Measurements from ENCODE around the gene KLF7.
A peak's percentile ranks its signal among the peaks of the same experiment; 100 is the strongest.

The KLF7 gene

DNA sequence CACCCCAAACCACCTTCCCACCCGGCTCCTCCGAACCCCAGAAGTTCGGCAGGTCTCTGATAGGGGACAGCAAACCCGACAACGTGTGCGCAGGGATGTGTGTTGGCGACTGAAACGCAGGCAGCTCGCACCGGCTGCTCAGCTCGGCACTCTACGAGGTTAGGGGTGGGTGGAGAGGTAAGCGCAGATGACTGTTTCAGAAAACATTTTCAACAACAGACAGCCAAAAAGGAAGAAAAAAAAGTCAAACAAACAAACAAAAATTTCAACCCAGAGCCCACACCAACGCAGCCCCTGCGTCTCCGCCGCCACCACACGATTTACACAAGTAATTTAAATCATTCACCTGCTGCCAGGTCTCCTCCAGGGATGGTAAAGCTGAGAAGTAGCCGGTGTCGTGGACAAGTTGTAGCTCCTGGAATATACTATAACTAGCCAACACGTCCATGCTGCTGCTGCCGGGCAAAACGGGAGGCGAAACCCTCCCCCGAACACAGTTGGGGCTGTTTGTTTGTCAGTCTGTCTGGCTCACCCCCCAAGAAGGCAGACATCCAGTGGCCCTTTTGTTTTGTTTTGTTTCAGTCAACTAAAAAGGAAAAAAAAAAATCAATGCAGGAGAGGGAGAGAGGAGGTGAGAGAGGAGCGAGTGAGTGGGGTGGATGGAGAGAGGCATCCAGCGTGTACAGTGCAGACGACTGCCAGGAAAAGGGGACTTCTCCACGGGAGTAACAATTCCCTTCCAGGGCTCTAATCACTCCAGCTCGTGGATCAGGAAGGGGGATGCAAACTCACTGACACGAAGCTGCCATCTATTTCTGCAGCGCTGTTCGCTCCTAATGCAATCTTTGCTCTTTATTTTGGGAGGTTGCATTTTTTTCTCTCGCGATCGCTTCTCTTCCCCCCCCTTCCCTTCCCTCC lies at the start of gene KLF7:
TSS of gene KLF7 (minus strand) at position 828 of the 918 bp plus-strand sequence. CDS start at position 448, 380 bp downstream.
- peak; percentile 17 for ATAC-seq
- 0 out of 2 replicates have a peak, but pooled peaks have one; percentile 5 for TF ChIP-seq CSDC2 (CRISPR knock-in tag; IDR thresholded peaks at IDR 0.05)
- TF ChIP-seq CSRNP3 (CRISPR knock-in tag; IDR thresholded peaks at IDR 0.05): no peak

DNA sequence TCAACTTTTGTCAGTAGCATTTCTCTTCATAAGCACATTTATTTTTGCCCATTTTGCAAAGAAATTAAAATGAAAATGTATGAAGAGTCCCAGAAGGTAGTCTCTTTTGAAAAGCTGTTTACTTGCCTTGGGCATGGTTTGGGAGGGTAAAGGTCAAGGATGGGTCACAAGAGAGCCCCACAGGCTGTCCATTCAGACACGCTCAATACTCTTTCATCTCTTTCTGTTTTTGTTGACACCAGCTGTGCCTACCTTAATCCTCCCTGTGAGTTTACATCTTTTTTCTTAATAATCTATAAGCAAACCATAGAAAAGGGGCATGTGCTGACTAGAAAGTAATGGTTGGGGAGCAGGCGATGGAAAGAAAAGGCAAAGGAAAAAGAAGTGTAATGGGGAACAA lies 49.6 kb upstream of the KLF7 start:
- TF ChIP-seq CSRNP3 (CRISPR knock-in tag; IDR thresholded peaks at IDR 0.05) (no peak), SNAI2 (CRISPR knock-in tag; IDR thresholded peaks at IDR 0.05) (no peak), ZNF70 (CRISPR knock-in tag; IDR thresholded peaks at IDR 0.05) (no peak), ZFP30 (CRISPR knock-in tag; IDR thresholded peaks at IDR 0.05) (no peak)

DNA sequence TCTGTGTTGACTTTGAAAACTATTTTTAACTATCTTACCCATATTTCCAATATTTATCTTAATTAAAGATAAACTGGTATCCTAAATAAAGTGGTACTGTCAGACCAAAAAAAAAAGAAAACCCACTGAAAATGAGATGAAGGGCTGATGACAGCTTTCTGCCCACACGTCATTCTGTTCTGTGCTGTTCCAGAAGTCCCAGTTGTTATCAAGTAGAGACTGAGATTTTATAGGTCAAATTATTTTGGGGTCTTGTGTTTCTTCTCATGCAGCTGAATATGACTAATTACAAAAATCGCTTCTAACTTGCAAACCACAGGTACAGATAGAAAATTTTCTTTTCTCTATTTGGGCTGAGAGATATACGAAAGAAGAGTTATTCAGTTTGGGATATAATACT lies 48.7 kb upstream of the KLF7 start:
- ATAC-seq: no peak
- TF ChIP-seq OSR1 (CRISPR knock-in tag; IDR thresholded peaks at IDR 0.05): no peak
- TF ChIP-seq RARB (CRISPR knock-in tag; IDR thresholded peaks at IDR 0.05): no peak
- TF ChIP-seq ZC3H10 (CRISPR knock-in tag; IDR thresholded peaks at IDR 0.05): no peak
- TF ChIP-seq CSDC2 (CRISPR knock-in tag; IDR thresholded peaks at IDR 0.05): no peak
- no peak for TF ChIP-seq TSHZ2 (CRISPR knock-in tag; IDR thresholded peaks at IDR 0.05)
- TF ChIP-seq ARNTL (CRISPR knock-in tag; IDR thresholded peaks at IDR 0.05; ENCODE audit: borderline replicate concordance, low read depth): no peak
- no peak for TF ChIP-seq PPARA (CRISPR knock-in tag; IDR thresholded peaks at IDR 0.05; ENCODE audit: borderline replicate concordance)

More for the DNA sequence above, 49.6 kb upstream of the KLF7 start:
- ATAC-seq: no peak

DNA sequence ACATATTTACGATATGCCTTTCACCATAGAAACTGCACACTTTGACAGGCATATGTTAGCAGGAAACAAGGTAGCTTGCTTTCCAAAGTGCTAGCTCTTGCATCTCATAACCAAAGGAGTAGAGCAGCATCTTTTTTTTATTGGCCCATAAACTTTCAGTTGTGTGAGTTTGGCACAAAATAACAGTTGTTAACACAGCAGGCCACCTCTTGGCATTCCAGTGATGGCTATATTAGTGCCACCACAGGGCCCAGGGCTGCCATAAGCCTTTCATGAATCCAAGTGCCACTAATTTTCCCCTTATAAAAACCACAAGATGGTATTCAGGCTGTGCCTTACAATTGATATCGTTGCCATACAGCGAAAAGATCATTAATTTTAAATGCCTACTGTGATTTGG lies 40.3 kb upstream of the KLF7 start:
- TF ChIP-seq TSHZ2 (CRISPR knock-in tag; IDR thresholded peaks at IDR 0.05) (no peak), OSR1 (CRISPR knock-in tag; IDR thresholded peaks at IDR 0.05) (no peak)
- no peak for ATAC-seq

GRCh38 chr2:207205173-207205957 lies 39.6 kb upstream of the KLF7 start:
- TF ChIP-seq ZFP3 (CRISPR knock-in tag; IDR thresholded peaks at IDR 0.05): no peak
- TF ChIP-seq ZNF565 (CRISPR knock-in tag; conservative IDR thresholded peaks at IDR 0.05; ENCODE audit: low read depth): no peak
- ATAC-seq: no peak
